ENCODE data around the gene EMCN. TPM values are rescaled to one million over a fixed set of nuclear protein-coding genes. Genes with fewer than 3 reads are reported as not detected.

Gene EMCN
- total and polyA plus RNA-seq, 9 of the 15 experiments (the other 6 are each of a cell fraction or from before 2014, with no cell fraction given) = not detected

GRCh38 chr4:100461807-100462605, 55.8 kb downstream of the EMCN start:
- WGBS (ENCODE audit: insufficient coverage, low coverage, missing lambda C conversion rate) = under 1% methylated on average over 5 of the region's 5 CpGs
- no peak overlapping the region for H3K27ac ChIP-seq (ENCODE audit: extremely low read depth, low read depth, low read length)
- ChIA-PET POLR2A (no interaction called here), CTCF (ENCODE audit: low intra/inter-chr PET ratio) (no interaction called here)
- H3K27me3 ChIP-seq (ENCODE audit: control insufficient read depth in 2 of 2, insufficient read depth in 2 of 2, low read length in 2 of 2) = no peaks in the 10 kb centered on the region
- H3K9me3 ChIP-seq (replicated peaks; ENCODE audit: control insufficient read depth, insufficient read depth, low read depth, low read length) = no peaks in the 10 kb centered on the region
- no peaks in the 10 kb centered on the region for H3K79me2 ChIP-seq (ENCODE audit: control insufficient read depth, insufficient read depth, low read length)
- H2AFZ ChIP-seq (ENCODE audit: low read depth, low read length) = no peak overlapping the region
- in situ Hi-C loops (cut with MboI) = no loop called here
- H3K9me1 ChIP-seq (ENCODE audit: control insufficient read depth, insufficient read depth, low read length) = no peaks in the 10 kb centered on the region
- intact Hi-C loops (cut with micrococcal nuclease) = no loop called here
- no peak overlapping the region for H3K4me3 ChIP-seq
- DNase-seq (ENCODE audit: extremely low read depth in 1 of 4, low spot score in 3 of 4) (no peak), ATAC-seq (no peak), FAIRE-seq (no peak)
- H4K20me1 ChIP-seq (replicated peaks; ENCODE audit: control insufficient read depth, insufficient read depth, low read length) = no peaks in the 10 kb centered on the region
- no peaks in the 10 kb centered on the region for H3K4me1 ChIP-seq (replicated peaks in 1 of 2; ENCODE audit: control insufficient read depth in 2 of 2, insufficient read depth in 2 of 2, low read length in 2 of 2)
- TF ChIP-seq ERF (CRISPR knock-in tag; IDR thresholded peaks at IDR 0.05) (no peak), SIN3B (IDR thresholded peaks at IDR 0.05; ENCODE audit: low read depth) (no peak), HDAC2 (IDR thresholded peaks at IDR 0.05) (no peak), C11orf30 (IDR thresholded peaks at IDR 0.05; ENCODE audit: low read depth) (no peak), CC2D1A (IDR thresholded peaks at IDR 0.05) (no peak), NUFIP1 (IDR thresholded peaks at IDR 0.05; ENCODE audit: partially characterized antibody) (no peak), GTF3C2 (IDR thresholded peaks at IDR 0.05; ENCODE audit: borderline replicate concordance, extremely low read depth, insufficient read length) (no peak), EP300 (IDR thresholded peaks at IDR 0.05; ENCODE audit: low read length) (no peak), ZNF695 (CRISPR knock-in tag; IDR thresholded peaks at IDR 0.05) (no peak), ELF2 (CRISPR knock-in tag; IDR thresholded peaks at IDR 0.05) (no peak), LCOR (CRISPR knock-in tag; IDR thresholded peaks at IDR 0.05) (no peak), ZNF197 (CRISPR knock-in tag; IDR thresholded peaks at IDR 0.05; ENCODE audit: low read depth) (no peak), SRSF3 (IDR thresholded peaks at IDR 0.05; ENCODE audit: insufficient read depth, low read length) (no peak), NR1H2 (CRISPR knock-in tag; IDR thresholded peaks at IDR 0.05) (no peak), TOE1 (IDR thresholded peaks at IDR 0.05; ENCODE audit: borderline replicate concordance) (no peak), TOE1 (CRISPR knock-in tag; IDR thresholded peaks at IDR 0.05; ENCODE audit: borderline replicate concordance, low read depth) (no peak)
- no peaks in the 10 kb centered on the region for H3K36me3 ChIP-seq (ENCODE audit: control insufficient read depth, insufficient read depth, low read length)
- BruUV-seq (replicated peaks) = no TSS peak
- H3K9ac ChIP-seq (ENCODE audit: insufficient read depth in 1 of 2, low read depth in 2 of 2, low read length in 2 of 2) = no peak overlapping the region
- no peak overlapping the region for H3K4me2 ChIP-seq (ENCODE audit: insufficient read depth, low read length)

Measured in K562 (cell line).